Body of pancreas (tissue), 4 donors: Measurements from ENCODE around the gene RNU6-7.

Experiments
- CTCF ChIP-seq, 7 experiments: fragments of 450-650 bp in 4 of 7; fragments of 200-600 bp in 3 of 7; sonication (generic) in 3 of 7; IDR thresholded peaks; one replicate each; pipeline ENCODE4 v1.5.1; 2016 to 2019; ENCODE audit warnings: antibody characterized with exemption in 7 of 7
- POLR2A ChIP-seq, 3 donors: fragments of 450-650 bp; IDR thresholded peaks; one replicate each; pipeline ENCODE4 v1.6.1; 2016; ENCODE audit warnings: antibody characterized with exemption in 3 of 3, mild to moderate bottlenecking in 2 of 3

DNA sequence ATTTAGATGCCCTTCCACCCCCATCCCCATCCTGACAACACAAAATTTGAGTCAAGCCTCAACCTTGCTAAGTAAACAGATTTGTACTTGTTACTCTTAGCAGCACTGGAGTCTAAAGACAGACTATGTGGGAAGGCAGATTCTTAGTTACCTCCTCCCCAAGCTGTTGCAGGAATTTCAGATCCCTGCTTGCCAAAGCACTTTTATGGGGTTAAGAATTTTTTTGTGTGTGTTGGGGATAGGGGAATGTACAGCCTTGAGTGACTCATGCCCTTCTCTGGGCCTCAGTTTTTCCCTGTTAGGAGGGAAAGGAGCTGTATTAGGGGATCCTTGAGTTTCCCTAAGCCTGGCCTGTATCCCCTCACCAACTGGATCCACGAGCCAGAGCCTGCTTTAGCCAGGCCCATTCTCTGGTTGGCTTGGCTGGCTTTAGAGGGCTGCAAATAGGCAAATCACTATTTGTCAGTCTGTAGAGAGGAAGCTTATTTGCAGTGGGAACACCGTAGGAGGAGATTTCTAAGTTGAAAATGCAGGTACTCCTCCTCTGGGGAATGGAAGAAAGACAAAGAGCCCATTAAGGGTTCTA, 28.9 kb downstream of the RNU6-7 start:
- TF ChIP-seq CTCF (IDR thresholded peaks at IDR 0.05) (no peak), POLR2A (IDR thresholded peaks at IDR 0.05) (no peak)
